GM19395 (cell line): ENCODE results near the gene GULP1.
"Not testable (repeated sequence)": the region's sequence is repeated elsewhere in the genome, so short reads cannot be mapped to it uniquely, and the experiment has no call there.

ENCODE experiments used
- ATAC-seq: cut with Tn5 transposase; IDR thresholded peaks from one replicate; pipeline ENCODE4 v1.9.1; 2021; ENCODE audit warnings: mild to moderate bottlenecking, moderate library complexity; ENCODE audit not compliant: unreplicated experiment

The GULP1 gene

DNA sequence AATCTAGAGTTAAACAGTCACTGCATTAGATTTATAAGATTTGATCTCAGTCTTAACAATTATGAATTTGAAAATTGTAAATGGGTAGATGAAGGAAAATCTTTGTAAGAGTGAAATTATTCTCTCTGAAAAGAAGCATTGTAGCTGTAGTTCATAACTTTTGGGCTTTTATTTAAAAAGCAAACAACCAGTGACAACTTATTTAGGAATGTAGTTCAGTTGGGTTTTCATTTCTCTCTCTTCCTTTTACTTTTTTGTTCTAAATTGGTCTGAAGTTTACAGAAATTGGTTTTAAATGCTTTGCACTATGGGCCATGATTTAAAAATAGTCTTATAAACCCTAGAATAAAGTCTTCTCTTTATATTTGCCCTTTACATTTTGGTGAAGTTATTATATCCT, 296.6 kb downstream of the GULP1 start:
- no peak for ATAC-seq

DNA sequence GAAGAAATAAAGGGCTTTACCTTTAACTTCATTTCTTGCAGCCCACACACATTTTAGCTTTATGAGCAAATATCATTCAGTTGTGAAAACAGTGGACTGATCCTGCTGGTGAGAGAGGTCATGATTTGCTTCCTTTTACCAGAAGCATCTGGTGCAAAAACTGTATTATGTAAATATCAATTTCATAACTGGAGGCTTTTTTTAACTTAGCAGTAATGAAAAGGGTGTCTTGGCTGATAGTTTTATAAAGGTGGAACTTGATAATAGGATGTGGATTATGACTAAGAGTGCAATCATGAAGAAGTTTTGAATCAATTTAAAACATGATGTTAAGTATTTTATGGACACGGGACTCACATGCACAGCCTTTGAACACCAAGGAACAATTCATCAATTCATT, 304.4 kb downstream of the GULP1 start:
- ATAC-seq: no peak

DNA sequence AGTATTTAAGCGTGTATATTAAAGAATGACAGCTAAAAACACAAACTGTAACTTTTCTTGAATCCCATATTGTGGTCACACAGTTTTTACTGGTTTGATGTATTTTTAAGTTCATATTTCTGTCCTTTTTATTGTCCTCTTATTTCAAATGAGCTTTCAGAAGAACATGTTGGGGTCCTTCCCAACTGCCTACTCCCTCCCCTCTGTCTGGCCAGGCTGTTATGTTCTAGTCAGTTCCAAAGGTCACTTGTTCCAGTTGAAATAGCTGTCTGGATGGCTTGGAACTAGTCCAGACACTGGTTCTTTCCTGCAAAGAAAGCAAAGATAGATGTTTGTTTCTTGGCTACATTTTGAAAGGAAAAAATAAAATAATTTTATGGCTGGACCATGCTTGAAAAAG, 306.9 kb downstream of the GULP1 start:
- ATAC-seq: no peak

DNA sequence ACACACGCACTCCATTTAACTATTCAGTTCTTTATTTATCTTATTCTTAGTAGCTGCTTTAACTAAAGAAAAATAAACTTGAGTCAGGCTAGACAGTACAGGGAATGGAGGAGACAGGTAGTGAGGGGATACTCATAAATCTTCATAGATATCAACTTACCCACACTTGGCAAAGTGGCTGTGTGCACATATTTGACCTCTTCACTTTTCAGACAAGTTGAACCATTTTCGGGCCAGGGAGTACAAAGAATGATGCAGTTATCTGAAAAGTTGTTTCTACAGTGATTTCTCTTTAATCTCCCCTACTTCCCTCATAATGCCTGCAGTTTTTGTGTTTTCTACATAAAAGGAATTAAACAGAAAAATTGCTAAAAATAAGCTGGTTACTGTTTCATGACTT, 307.5 kb downstream of the GULP1 start:
- no peak for ATAC-seq

DNA sequence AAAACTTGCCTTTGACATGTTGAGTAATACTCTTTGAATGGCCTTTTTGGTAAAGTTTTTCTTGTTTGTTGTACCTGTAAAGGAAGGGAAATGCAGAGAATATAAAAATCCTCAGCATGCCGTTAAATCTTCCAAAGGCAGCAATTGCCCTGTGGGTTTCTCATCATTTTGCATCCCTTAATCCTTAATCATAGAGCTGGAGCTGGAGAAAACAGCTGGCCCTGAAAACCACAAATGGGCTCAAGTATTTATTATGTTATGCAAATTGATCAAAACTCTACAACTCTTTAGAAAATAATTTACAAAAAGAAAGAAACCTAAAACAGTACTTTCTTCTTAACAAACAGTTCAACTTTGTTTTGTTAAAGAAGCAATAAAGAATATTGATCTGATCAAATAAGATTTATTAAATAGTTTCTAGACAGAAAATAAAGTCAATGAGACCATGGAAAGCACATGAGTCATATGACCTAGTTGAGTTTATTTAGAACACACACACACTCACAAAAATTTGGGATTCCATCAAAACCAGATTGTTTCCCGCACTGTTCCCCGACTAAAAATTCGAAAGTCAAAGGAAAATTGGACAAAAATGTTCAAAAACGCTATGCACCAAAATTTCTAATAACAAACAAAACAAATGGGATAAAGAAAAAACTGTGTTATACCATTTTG, 309.0 kb downstream of the GULP1 start:
- ATAC-seq: no peak

DNA sequence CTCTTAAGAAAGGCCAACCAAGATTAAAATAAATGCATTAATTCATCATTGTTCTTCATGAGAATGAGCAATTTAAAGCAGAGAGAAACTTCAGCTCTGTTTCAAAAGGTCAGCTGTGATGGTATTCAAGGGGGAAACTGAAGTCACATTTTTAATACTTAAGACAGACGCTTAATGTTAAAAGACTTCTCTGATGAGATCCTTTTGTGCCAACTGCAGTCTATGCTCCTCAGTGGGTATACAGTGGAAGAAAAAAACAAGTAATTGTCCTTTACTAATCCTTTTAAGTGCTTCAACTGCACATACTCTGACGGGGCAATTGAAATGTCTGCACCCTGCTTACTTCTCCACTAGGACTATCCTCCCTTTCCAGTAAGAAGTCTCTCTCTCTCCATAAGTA, 309.7 kb downstream of the GULP1 start:
- ATAC-seq: no peak

DNA sequence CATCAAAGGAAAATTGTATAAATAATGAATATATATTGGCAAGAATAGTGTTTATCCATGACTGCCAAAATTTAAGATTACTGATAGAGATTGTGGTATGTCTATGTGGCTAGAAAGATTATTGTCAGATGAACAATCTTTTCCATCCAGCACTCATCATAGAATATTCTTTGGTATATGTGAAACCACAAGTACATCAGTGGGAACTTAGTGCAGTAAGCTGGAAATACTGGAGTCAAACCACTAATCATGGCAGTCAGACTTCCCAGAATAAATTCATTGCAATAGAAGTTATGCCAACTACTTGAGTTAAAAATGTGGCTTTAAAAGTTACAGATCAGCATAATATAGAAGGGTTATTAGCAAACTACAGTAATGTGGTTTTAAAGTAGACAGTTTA, 310.3 kb downstream of the GULP1 start:
- ATAC-seq: no peak

DNA sequence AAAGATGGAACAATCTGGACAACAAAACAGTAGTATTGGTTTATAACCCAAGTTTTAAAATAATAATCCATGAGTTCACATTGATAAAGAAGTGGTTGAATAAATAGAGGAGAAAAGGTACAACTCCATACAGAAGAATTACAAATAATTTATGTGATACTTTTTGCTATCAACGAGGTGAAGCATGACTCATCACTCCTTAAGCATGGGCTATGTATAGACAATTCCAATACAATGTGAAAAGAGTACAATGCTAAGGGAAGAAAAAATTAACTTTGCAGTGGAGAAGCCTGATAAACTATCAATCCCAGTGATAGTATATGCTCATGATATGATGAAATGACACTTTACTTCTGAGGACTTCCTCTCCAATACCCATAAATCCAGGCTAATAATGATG, 312.9 kb downstream of the GULP1 start:
- no peak for ATAC-seq

DNA sequence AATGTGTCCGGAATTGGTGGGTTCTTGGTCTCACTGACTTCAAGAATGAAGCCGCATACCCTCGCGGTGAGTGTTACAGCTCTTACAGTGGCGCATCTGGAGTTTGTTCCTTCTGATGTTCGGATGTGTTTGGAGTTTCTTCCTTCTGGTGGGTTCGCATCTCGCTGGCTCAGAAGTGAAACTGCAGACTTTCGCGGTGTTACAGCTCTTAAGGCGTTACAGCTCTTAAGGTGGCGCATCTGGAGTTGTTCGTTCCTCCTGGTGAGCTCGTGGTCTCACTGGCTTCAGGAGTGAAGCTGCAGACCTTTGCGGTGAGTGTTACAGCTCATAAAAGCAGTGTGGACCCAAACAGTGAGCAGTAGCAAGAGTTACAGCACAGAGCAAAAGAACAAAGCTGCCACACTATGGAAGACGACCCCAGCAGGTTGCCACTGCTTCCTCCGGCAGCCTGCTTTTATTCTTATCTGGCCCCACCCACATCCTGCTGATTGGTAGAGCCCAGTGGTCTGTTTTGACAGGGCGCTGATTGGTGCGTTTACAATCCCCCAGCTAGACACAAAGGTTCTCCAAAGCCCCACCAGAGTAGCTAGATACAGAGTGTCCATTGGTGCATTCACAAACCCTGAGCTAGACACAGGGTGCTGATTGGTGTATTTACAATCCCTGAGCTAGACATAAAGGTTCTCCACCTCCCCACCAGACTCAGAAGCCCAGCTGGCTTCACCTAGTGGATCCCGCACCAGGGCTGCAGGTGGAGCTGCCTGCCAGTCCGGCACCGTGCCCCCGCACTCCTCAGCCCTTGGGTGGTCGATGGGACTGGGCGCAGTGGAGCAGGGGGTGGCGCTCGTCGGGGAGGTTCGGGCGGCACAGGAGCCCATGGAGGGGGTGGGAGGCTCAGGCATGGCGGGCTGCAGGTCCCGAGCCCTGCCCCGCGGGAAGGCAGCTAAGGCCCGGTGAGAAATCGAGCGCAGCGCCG, 314.2 kb downstream of the GULP1 start:
- not testable (repeated sequence) for ATAC-seq

DNA sequence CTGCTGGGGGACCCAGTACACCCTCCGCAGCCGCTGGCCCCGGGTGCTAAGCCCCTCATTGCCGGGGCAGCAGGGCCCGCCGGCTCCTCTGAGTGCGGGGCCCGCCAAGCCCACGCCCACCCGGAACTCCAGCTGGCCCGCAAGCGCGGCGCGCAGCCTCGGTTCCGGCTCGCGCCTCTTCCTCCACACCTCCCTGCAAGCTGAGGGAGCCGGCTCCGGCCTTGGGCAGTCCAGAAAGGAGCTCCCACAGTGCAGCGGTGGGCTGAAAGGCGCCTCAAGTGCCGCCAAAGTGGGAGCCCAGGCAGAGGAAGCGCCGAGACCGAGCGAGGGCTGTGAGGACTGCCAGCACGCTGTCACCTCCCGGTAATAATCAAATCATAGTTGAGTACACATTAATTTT, 314.9 kb downstream of the GULP1 start:
- ATAC-seq: not testable (repeated sequence)

DNA sequence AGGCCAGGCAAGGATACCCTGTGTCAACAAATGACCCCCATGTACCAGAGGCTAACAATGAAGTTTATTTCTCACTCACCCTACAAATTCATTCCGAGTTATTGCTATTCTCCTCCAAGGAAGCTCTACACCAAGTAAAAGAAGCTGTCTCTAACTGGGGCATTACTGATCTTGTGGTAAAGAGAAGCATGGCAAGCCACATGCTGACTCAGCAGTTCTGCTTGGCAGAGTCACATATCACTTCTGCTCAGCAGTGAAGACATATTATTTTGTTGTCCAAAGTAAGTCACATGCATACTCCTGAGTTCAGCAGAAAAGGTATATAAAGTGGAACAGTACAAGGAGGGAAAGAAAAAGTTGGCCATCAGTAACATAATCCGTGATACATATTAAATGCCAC, 315.8 kb downstream of the GULP1 start:
- no peak for ATAC-seq

DNA sequence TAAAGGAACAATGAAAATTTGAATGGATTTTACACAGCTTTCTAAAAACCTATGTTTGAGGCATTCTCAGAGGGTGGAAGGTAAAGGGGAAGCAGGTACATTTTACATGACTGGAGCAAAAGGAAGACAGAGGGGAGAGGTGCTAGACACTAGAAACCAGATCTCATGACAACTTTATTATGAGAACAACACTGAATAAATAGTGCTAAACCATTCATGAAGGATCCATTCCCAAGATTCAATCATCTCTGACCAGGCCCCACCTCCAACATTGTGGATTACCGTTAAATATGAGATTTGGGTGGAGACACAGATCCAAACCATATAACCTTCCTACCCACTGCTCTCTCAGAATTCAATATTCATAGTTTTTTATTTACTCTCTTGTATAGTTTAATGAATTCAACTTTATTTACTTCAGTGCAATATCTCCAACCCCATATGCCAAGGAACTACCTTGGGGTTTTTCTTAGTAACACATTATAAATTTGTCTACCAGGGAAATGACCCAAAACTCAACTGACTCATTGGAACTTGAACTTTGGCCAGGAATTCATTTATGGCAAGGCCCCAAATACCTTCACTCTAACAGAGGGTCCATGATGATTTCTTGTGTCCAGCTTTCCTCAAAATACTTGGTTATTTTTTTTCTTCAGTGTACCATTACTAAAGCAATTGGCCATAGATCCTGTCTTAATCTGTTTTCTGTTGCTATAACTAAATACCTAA, 317.8 kb downstream of the GULP1 start:
- no peak for ATAC-seq

DNA sequence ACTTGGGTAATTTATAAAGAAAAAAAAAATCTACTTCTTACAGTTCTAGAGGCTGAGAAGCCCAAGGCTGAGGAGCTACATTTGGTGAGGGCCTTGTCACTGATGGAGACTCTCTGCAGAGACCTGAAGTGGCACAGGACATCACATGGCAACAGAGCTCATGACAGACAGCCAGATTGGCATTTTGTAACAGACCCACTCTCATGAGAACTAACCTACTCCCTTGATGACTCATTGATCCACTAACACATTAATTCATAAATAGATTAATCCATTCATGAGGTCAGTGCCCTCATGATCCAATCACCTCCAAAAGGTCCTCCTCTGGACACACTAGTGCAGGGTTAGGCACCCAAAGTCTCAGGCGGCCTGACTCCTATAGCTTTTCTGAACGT, 318.4 kb downstream of the GULP1 start:
- no peak for ATAC-seq

DNA sequence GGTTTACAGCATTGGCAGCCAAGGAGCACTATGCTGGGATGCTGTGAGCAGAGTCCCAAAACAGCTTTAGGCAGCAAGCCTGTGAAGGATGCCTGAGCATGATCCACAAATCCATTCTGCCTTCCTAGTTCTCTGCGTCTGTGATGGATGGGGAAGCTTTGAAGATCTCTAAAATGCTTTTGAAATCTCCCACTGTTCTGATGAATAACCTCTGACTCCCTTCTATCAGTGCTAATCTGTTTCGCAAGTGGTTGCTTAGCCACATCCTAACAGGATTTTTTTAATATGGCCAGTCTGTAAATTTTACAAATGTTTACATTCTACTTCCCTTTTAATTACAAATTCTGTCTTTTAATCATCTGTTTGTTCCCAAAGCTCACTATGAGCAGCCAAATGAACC, 319.2 kb downstream of the GULP1 start:
- no peak for ATAC-seq

DNA sequence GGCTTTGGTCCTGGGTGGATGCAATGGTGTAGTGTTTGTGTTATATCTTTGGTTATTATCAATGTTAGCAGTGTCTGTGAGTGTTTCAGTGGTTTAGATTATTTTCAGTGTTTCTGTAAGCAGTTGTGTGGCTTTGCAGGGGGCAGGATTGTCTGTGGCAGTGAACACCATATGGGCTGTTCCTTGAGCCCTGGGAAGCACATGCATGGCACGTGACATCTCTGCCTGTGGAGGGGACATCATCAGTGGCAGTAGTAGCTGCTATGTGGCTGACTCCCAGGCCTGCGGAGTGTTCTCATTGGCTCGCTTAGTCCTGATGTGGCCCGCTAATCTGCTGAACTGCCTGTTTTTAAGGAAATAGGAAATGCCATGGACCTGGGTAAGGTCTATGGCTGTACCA, 327.5 kb downstream of the GULP1 start:
- no peak for ATAC-seq

DNA sequence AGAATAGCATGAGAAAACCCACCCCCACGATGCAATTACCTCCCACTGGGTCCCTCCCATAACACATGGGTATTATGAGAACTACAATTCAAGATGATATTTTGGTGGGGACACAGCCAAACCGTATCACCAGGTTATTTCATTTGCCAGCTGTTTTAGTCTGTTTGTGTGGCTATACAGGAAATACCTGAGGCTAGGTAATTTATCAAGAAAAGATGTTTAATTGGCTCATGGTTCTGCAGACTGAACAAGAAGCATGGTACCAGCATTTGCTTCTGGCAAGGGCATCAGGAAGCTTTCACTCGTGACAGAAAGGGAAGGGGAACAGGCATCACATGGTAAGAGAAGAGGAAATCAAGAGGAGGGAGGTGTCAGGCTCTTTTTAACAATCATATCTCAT, 329.2 kb downstream of the GULP1 start:
- ATAC-seq: no peak

DNA sequence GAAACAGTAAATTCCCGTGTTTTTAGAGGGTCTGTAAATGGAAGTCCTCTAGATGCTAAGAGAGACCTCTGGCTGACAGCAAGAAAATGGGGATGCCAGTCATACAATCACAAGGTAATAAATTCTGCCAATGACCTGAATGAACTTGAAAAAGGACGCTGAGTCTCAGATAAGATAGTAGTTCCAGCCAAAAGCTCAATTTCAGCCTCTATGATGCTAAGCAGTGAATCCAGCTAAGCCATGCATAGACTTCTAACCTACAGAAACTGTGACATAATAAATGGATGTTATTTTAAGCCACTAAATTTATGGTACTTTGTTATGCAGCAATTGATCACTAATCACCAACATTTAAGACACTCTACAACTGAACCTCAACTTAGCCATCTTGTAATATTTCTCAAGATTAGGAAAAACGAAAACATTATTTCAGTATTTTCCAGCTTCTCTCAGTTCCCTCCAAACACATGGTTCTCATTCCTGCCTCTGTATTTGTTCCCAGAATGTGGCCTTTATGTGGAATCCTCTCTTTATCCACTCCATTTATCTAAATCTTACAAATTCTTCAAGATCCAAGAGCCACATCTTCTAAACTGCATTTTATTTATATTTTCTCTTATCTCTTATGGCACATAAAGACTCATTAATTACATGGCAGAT, 331.1 kb downstream of the GULP1 start:
- ATAC-seq: no peak

DNA sequence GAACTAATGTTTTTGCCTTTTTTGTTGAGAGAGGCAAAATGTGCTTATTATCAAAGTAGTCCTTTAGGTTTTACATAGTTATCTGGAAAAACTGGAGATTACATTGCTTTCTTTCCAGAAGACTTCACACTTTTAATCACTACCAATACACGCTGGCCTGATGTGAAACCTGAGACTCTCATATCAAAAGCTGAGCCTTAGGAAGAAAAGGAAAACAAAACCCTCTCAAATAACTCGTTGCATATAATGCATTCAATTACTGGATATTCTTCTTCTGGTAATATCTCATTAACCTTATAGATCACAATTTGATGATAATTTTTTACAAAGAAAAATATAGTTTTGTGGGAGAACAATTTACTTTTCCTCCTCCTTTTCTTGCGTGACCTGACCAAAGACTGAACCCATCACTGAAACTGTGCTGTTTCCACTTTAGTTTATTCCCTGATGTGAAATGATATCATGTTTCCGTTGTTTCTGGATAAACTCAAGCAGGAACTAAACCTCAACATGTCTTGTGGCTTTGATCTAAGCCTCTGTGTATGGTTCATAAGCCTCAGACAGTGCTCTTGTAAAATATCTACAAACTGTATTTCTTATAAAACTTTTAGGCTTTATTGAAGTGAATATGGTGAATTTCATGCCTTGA, 332.4 kb downstream of the GULP1 start:
- ATAC-seq: no peak

DNA sequence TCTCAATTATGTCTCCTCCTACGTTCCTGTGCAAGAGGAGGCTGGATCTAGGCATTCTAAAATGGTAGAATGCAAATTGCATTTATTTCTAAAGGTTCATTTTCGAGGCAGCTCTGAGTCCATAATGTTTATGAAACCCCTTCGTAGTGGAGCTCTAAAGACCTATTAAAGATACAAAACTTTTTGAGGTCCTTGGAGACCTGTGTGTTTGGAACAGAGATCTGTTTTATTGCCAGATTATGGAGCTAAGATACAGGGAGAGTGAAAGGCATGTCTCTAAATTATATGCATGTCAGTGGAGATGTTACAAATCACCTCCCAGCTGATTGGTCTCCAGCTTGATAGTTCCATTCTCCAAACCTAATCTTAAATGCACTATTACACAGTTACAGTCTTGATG, 335.8 kb downstream of the GULP1 start:
- no peak for ATAC-seq

DNA sequence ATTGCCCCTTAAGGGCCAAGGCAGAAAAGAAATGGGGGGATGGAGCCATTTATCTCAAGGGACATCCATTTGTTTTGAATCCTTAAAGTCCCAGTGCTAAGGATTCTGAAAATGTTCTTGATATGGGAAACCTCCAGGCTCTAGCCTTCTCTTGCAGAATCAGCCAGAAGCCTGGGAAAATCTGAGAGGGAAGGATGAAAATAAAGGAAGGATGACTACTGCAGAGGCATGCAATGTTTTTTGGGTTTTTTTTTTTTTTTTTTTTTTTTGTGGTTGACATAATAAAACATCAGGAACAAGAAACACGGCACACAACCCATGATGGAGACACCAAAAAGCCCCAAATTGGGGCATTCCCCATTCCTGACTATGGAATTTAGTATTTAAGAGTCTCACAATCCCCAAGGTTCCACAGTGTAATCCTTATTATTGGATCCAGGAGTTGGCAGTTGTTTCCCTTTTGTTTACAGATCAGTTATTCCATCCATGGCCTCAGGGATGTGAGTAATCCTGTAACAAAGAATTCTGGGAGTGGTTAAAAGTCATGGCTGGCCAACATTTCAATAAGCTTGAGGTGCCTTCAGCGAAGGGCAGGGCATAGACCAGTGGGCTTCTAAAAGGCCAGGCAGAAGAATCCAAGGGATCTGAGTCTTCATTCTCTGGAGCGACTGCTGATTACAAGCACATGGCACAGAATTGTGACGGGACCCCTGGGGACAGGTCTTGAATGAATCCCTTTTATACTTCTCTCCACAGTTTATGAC, 337.5 kb downstream of the GULP1 start:
- ATAC-seq: no peak
